Measurements from ENCODE around the gene ARHGEF19. TPM values are rescaled to one million over a fixed set of nuclear protein-coding genes. Genes with fewer than 3 reads are reported as not detected.

The ARHGEF19 gene
- total RNA-seq, 3 donors from 2014 or later (not counting 1 experiment from before 2014, with no cell fraction given) = 14.6 to 18.9 (median 15.8) TPM

DNA sequence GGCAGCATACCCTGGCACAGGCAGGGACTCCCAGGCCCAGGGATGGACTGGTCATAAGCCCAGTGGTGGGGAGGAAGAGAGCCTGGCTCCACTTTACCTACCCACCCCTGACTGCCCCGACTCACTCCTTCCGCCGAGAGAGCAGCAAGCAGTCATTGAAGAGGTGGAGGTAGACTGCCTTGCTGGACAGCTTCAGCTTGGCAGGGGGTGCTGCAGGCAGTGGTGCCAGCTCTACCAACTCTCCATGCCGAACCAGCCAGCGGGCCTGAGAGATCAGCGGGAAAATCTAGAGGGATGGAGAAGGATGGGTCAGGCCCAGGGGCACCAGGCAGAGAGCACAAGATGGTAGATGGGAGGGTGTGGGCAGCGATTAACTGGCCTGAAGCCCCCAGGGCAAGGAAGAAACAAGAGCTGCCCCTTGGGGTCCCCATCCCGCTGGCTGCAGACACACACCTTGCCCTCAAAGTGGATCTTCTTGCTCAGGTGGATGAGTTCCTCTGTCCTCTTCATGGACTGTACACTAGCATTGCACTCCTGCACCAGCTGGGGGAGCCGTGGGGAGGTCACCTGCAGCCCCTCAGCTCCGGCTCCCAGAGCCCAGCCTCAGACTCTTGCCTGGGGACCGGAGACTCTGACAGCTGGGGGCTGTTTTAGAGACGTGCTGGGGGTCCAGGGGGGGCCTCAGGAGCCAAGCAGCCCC lies 7.7 kb downstream of the ARHGEF19 start:
- Histone ChIP-seq H3K27me3 (ENCODE audit: control insufficient read depth, insufficient read depth, low read length) (no peaks in the 10 kb centered on the region), H3K4me3 (ENCODE audit: low read length) (no peak overlapping the region), H3K9me3 (ENCODE audit: control insufficient read depth, insufficient read depth, low read length) (no peaks in the 10 kb centered on the region), H3K27ac (ENCODE audit: low read length) (no peak overlapping the region), H3K36me3 (ENCODE audit: control insufficient read depth, insufficient read depth, low read length) (peaks cover 14% of the 10 kb centered on the region), H3K4me1 (ENCODE audit: control insufficient read depth, insufficient read depth, low read length) (peaks cover 16% of the 10 kb centered on the region)
- TF ChIP-seq, protein P1, sequence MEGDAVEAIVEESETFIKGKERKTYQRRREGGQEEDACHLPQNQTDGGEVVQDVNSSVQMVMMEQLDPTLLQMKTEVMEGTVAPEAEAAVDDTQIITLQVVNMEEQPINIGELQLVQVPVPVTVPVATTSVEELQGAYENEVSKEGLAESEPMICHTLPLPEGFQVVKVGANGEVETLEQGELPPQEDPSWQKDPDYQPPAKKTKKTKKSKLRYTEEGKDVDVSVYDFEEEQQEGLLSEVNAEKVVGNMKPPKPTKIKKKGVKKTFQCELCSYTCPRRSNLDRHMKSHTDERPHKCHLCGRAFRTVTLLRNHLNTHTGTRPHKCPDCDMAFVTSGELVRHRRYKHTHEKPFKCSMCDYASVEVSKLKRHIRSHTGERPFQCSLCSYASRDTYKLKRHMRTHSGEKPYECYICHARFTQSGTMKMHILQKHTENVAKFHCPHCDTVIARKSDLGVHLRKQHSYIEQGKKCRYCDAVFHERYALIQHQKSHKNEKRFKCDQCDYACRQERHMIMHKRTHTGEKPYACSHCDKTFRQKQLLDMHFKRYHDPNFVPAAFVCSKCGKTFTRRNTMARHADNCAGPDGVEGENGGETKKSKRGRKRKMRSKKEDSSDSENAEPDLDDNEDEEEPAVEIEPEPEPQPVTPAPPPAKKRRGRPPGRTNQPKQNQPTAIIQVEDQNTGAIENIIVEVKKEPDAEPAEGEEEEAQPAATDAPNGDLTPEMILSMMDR (IDR thresholded peaks at IDR 0.05) = no peak
- intact Hi-C loops (cut with micrococcal nuclease) = no loop called here
- H3K4me1 Mint-ChIP-seq = peaks cover 0 to 37% of the 10 kb centered on the region in 2 donors
- ATAC-seq = no peak
- H3K27me3 Mint-ChIP-seq (ENCODE audit: low read depth in 2 of 2) = no peaks in the 10 kb centered on the region
- peak overlapping the region; percentile 47 for H3K4me3 Mint-ChIP-seq
- peak in 1 of 2 donors; percentile 60 for DNase-seq
- 91% methylated on average over 12 of the region's 12 CpGs for WGBS (ENCODE audit: insufficient coverage)
- H3K36me3 Mint-ChIP-seq = no peaks in the 10 kb centered on the region
- H3K27ac Mint-ChIP-seq = peak overlapping the region in 1 of 2 donors; percentile 37
- H3K9me3 Mint-ChIP-seq = no peaks in the 10 kb centered on the region

DNA sequence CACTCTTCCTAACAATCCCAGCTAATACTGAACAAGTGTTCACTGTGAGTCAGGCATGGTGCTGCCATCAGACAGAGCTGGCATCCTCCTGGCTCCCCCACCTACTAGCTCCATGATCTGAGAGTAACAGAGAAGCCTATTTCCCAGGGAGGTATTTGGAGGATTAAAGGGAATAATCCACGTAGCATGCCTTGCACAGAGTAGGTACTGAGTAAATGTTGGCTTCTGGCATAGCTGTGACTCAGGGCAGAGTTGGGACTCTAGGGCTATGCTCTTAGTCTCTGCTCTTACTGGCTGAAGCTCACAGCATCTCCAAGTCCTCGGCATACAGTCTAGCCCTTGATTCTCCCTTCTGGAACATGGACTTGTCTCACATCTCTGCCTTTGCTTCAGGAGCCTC lies 8.2 kb downstream of the ARHGEF19 start:
- H3K27ac ChIP-seq (ENCODE audit: low read length) = no peak overlapping the region
- peaks cover 14% of the 10 kb centered on the region for H3K36me3 ChIP-seq (ENCODE audit: control insufficient read depth, insufficient read depth, low read length)
- Mint-ChIP-seq H3K9me3 (no peaks in the 10 kb centered on the region), H3K4me1 (peaks cover 0 to 42% of the 10 kb centered on the region in 2 donors), H3K4me3 (no peak overlapping the region), H3K27ac (peak overlapping the region in 1 of 2 donors; percentile 37), H3K27me3 (ENCODE audit: low read depth in 2 of 2) (no peaks in the 10 kb centered on the region), H3K36me3 (no peaks in the 10 kb centered on the region)
- intact Hi-C loops (cut with micrococcal nuclease) = no loop called here
- H3K4me3 ChIP-seq (ENCODE audit: low read length) = no peak overlapping the region
- no peaks in the 10 kb centered on the region for H3K9me3 ChIP-seq (ENCODE audit: control insufficient read depth, insufficient read depth, low read length)
- H3K4me1 ChIP-seq (ENCODE audit: control insufficient read depth, insufficient read depth, low read length) = peaks cover 16% of the 10 kb centered on the region
- no peak for ATAC-seq
- TF ChIP-seq, protein P1 (IDR thresholded peaks at IDR 0.05) = no peak
- WGBS (ENCODE audit: insufficient coverage) = 97% methylated on average over 2 of the region's 2 CpGs
- no peaks in the 10 kb centered on the region for H3K27me3 ChIP-seq (ENCODE audit: control insufficient read depth, insufficient read depth, low read length)
- no peak for DNase-seq

- Histone ChIP-seq H3K36me3 (ENCODE audit: control insufficient read depth, insufficient read depth, low read length) (peaks cover 14% of the 10 kb centered on the region), H3K27me3 (ENCODE audit: control insufficient read depth, insufficient read depth, low read length) (no peaks in the 10 kb centered on the region), H3K4me1 (ENCODE audit: control insufficient read depth, insufficient read depth, low read length) (peaks cover 16% of the 10 kb centered on the region), H3K27ac (ENCODE audit: low read length) (no peak overlapping the region), H3K9me3 (ENCODE audit: control insufficient read depth, insufficient read depth, low read length) (no peaks in the 10 kb centered on the region), H3K4me3 (ENCODE audit: low read length) (no peak overlapping the region)
- Mint-ChIP-seq H3K9me3 (no peaks in the 10 kb centered on the region), H3K27ac (peak overlapping the region in 1 of 2 donors; percentile 19), H3K4me3 (no peak overlapping the region), H3K4me1 (peaks cover 0 to 48% of the 10 kb centered on the region in 2 donors), H3K27me3 (ENCODE audit: low read depth in 2 of 2) (no peaks in the 10 kb centered on the region), H3K36me3 (no peaks in the 10 kb centered on the region)
- 46% methylated on average over 3 of the region's 3 CpGs for WGBS (ENCODE audit: insufficient coverage)
- intact Hi-C loops (cut with micrococcal nuclease) = no loop called here
- DNase-seq (no peak), ATAC-seq (no peak)
- TF ChIP-seq, protein P1 (IDR thresholded peaks at IDR 0.05) = no peak
Measured at GRCh38 chr1:16203550-16203949, 8.9 kb downstream of the ARHGEF19 start.

All from natural killer cell (primary cell).